GM12892 (cell line): ENCODE results near the gene DHCR7.

Source experiments
- DNase-seq: peaks from one replicate; pipeline ENCODE4 v3.0.0; 2011; ENCODE audit not compliant: insufficient read length
- FAIRE-seq: peaks from 2 replicates; lab custom pipeline; 2011; peaks lifted over from hg19 to GRCh38; lab: Jason Lieb, UNC
- POLR2A ChIP-seq: IDR thresholded peaks from 2 replicates; pipeline ENCODE4 v1.6.1; 2011; ENCODE audit warnings: low read depth, low read length, control low read depth
- POLR2AphosphoS5 ChIP-seq: IDR thresholded peaks from 2 replicates; pipeline ENCODE4 v1.6.1; 2011; ENCODE audit warnings: low read depth, low read length, control low read depth
- TAF1 ChIP-seq: IDR thresholded peaks from 2 replicates; pipeline ENCODE4 v1.6.1; 2011; ENCODE audit warnings: low read depth, mild to moderate bottlenecking, control low read depth, low read length, borderline replicate concordance

Gene DHCR7

GRCh38 chr11:71418643-71419042 lies 29.6 kb downstream of the DHCR7 start:
- TF ChIP-seq TAF1 (no peak), POLR2A (no peak), POLR2AphosphoS5 (no peak)
- peak; percentile 37 for DNase-seq
- FAIRE-seq, result peak; percentile 71

- FAIRE-seq, result no peak
Observed at GRCh38 chr11:71414645-71415044, 33.5 kb downstream of the DHCR7 start.

GRCh38 chr11:71410363-71410966 lies 37.7 kb downstream of the DHCR7 start:
- no peak for TF ChIP-seq POLR2A
- TF ChIP-seq TAF1, result no peak
- no peak for TF ChIP-seq POLR2AphosphoS5
- no peak for DNase-seq
- peak; percentile 73 for FAIRE-seq

More at GRCh38 chr11:71414645-71415044, 33.5 kb downstream of the DHCR7 start:
- no peak for DNase-seq
- TF ChIP-seq POLR2A, result no peak

- no peak for TF ChIP-seq POLR2A
- no peak for TF ChIP-seq TAF1
- TF ChIP-seq POLR2AphosphoS5, result no peak
- DNase-seq, result no peak
- no peak for FAIRE-seq
Observed at GRCh38 chr11:71408826-71409225, 39.4 kb downstream of the DHCR7 start.

- DNase-seq (no peak), FAIRE-seq (no peak)
- TF ChIP-seq TAF1, result no peak
- no peak for TF ChIP-seq POLR2AphosphoS5
- no peak for TF ChIP-seq POLR2A
Observed at GRCh38 chr11:71407356-71407755, 40.8 kb downstream of the DHCR7 start.

GRCh38 chr11:71406681-71407080 lies 41.5 kb downstream of the DHCR7 start:
- FAIRE-seq (no peak), DNase-seq (no peak)

GRCh38 chr11:71404209-71404608 lies 44.0 kb downstream of the DHCR7 start:
- FAIRE-seq (no peak), DNase-seq (no peak)
- TF ChIP-seq TAF1 (no peak), POLR2A (no peak), POLR2AphosphoS5 (no peak)

More at GRCh38 chr11:71406681-71407080, 41.5 kb downstream of the DHCR7 start:
- TF ChIP-seq TAF1 (no peak), POLR2A (no peak), POLR2AphosphoS5 (no peak)

GRCh38 chr11:71402878-71403277 lies 45.3 kb downstream of the DHCR7 start:
- no peak for TF ChIP-seq POLR2A
- no peak for TF ChIP-seq POLR2AphosphoS5
- no peak for TF ChIP-seq TAF1
- FAIRE-seq, result no peak
- DNase-seq, result no peak

GRCh38 chr11:71400216-71400615 lies 48.0 kb downstream of the DHCR7 start:
- DNase-seq (no peak), FAIRE-seq (no peak)
- TF ChIP-seq POLR2A (no peak), POLR2AphosphoS5 (no peak), TAF1 (no peak)

- no peak for DNase-seq
- no peak for FAIRE-seq
- TF ChIP-seq POLR2AphosphoS5 (no peak), POLR2A (no peak), TAF1 (no peak)
Observed at GRCh38 chr11:71399341-71399740, 48.9 kb downstream of the DHCR7 start.

- TF ChIP-seq POLR2AphosphoS5, result no peak
- no peak for TF ChIP-seq TAF1
- no peak for TF ChIP-seq POLR2A
- DNase-seq (no peak), FAIRE-seq (no peak)
Observed at GRCh38 chr11:71397961-71398360, 50.2 kb downstream of the DHCR7 start.

GRCh38 chr11:71397331-71397860 lies 50.8 kb downstream of the DHCR7 start:
- TF ChIP-seq TAF1 (no peak), POLR2A (no peak), POLR2AphosphoS5 (no peak)
- FAIRE-seq (no peak), DNase-seq (no peak)
